ENCODE measurements around the gene KCNK2.

GRCh38 chr1:215140135-215140534, 57.6 kb downstream of the KCNK2 start:
- TF ChIP-seq CTCF (IDR thresholded peaks at IDR 0.05) (no peak), POLR2A (IDR thresholded peaks at IDR 0.05) (no peak)
